ENCODE data around the gene TOMM40.

TOMM40 gene

GRCh38 chr19:44931541-44931940 lies 40.5 kb downstream of the TOMM40 start:
- DNase-seq: no peak

- no peak for DNase-seq
These were observed 48.6 kb downstream of the TOMM40 start for GRCh38 chr19:44939668-44940067.

- no peak for DNase-seq
These were observed 51.1 kb downstream of the TOMM40 start, which contains the start of gene APOC4 for GRCh38 chr19:44942067-44942571. Gene APOC4, plus strand, starts transcription at chr19:44942237. Its CDS starts 41 bp downstream, at chr19:44942278.

GRCh38 chr19:44943801-44944249 lies 52.8 kb downstream of the TOMM40 start:
- DNase-seq: no peak

- DNase-seq: no peak
These were observed 56.1 kb downstream of the TOMM40 start for GRCh38 chr19:44947041-44947581.

GRCh38 chr19:44948237-44948636 lies 57.2 kb downstream of the TOMM40 start:
- DNase-seq: no peak

GRCh38 chr19:44948763-44949374 lies 57.8 kb downstream of the TOMM40 start:
- no peak for DNase-seq

GRCh38 chr19:44949550-44949949 lies 58.5 kb downstream of the TOMM40 start:
- no peak for DNase-seq

GRCh38 chr19:44951179-44952159 lies 60.4 kb downstream of the TOMM40 start:
- DNase-seq: no peak
